Small intestine (tissue), 7 donors: ENCODE data around the gene PRM3. TPM values are rescaled to one million over a fixed set of nuclear protein-coding genes. Genes with fewer than 3 reads are reported as not detected.

Experiments
- DNase-seq, 2 donors: peaks; one replicate each; pipeline versions ENCODE4 v3.0.0 to v3.0.0-alpha.2; 2013
- FAIRE-seq: peaks from 2 replicates; lab custom pipeline; 2012; peaks lifted over from hg19 to GRCh38; lab: Jason Lieb, UNC
- H3K27ac ChIP-seq, 3 donors: one replicate each; pipeline ENCODE4 v1.5.1; 2013; ENCODE audit warnings: low read length in 2 of 3, mild to moderate bottlenecking in 2 of 3, control low read depth in 1 of 3, inconsistent platforms in 1 of 3, low read depth in 1 of 3, moderate library complexity in 1 of 3
- H3K27me3 ChIP-seq, 3 donors: one replicate each; pipeline ENCODE4 v1.6.1; 2013; ENCODE audit warnings: low read length in 3 of 3, inconsistent platforms in 1 of 3; ENCODE audit not compliant: control insufficient read depth in 3 of 3, insufficient read depth in 3 of 3
- H3K36me3 ChIP-seq, 3 donors: one replicate each; pipeline ENCODE4 v1.6.1; 2013; ENCODE audit warnings: low read length in 3 of 3, inconsistent platforms in 1 of 3, low read depth in 1 of 3, mild to moderate bottlenecking in 1 of 3, moderate library complexity in 1 of 3; ENCODE audit not compliant: control insufficient read depth in 3 of 3, insufficient read depth in 2 of 3
- H3K4me1 ChIP-seq, 3 donors: one replicate each; pipeline ENCODE4 v1.6.1; 2013; ENCODE audit warnings: low read length in 2 of 3, inconsistent platforms in 1 of 3, low read depth in 1 of 3, mild to moderate bottlenecking in 1 of 3, moderate library complexity in 1 of 3; ENCODE audit not compliant: control insufficient read depth in 3 of 3, insufficient read depth in 2 of 3
- H3K4me3 ChIP-seq, 3 donors: one replicate each; pipeline ENCODE4 v1.5.1; 2013; ENCODE audit warnings: low read length in 3 of 3, control low read depth in 1 of 3, inconsistent platforms in 1 of 3, low read depth in 1 of 3, mild to moderate bottlenecking in 1 of 3, moderate library complexity in 1 of 3
- H3K9me3 ChIP-seq, 2 donors: one replicate each; pipeline ENCODE4 v1.6.1; 2013; ENCODE audit warnings: low read depth in 1 of 2, low read length in 1 of 2; ENCODE audit not compliant: control insufficient read depth in 2 of 2, insufficient read depth in 1 of 2
- WGBS, 3 donors: extraction: QIAGEN DNeasy Blood & Tissue Kit; methylation state at CpG; one replicate each; pipeline ENCODE4 v1.1.7; 2013; 5-methylcytosine and 5-hydroxymethylcytosine counted together
- polyA plus RNA-seq, 4 donors: library from polyadenylated mRNA; stranded (reverse) in 3 of 4; unstranded in 1 of 4; fragments of 200-250 nt in 3 of 4; fragments of 120-200 nt in 1 of 4; gene quantifications; one replicate each; pipeline versions ENCODE4 v1.2.1 to v1.2.3, GENCODE V29; 2013
- donor health status: healthy with polysubstance abuse.
- donor health status: control.
- donor health status: control.
- donor health status: Bipolar disorder and iron deficiency.
- donor health status: healthy.

The PRM3 gene
- polyA plus RNA-seq, 4 donors = not detected

- H3K9me3 ChIP-seq = no peaks in the 10 kb centered on the region
- H3K36me3 ChIP-seq = no peaks in the 10 kb centered on the region
- FAIRE-seq = no peak
- DNase-seq = no peak
- H3K4me1 ChIP-seq = no peaks in the 10 kb centered on the region
- no peak overlapping the region for H3K27ac ChIP-seq
- 95 to 98% (median 97%) methylated on average over 10 of the region's 10 CpGs for WGBS, 3 donors
- no peak overlapping the region for H3K4me3 ChIP-seq
- H3K27me3 ChIP-seq = no peaks in the 10 kb centered on the region
These were observed 1.8 kb downstream of the PRM3 start for GRCh38 chr16:11271610-11272009.

GRCh38 chr16:11270602-11271162 is 2.7 kb downstream of the PRM3 start:
- H3K27ac ChIP-seq = no peak overlapping the region
- no peak overlapping the region for H3K4me3 ChIP-seq
- DNase-seq (no peak), FAIRE-seq (no peak)
- H3K27me3 ChIP-seq = no peaks in the 10 kb centered on the region
- WGBS, 3 donors = 87 to 90% (median 88%) methylated on average over 2 of the region's 2 CpGs
- H3K36me3 ChIP-seq = no peaks in the 10 kb centered on the region
- no peaks in the 10 kb centered on the region for H3K4me1 ChIP-seq
- no peaks in the 10 kb centered on the region for H3K9me3 ChIP-seq

GRCh38 chr16:11268921-11269375 is 4.5 kb downstream of the PRM3 start, which contains the start of gene TNP2:
TSS of gene TNP2 (minus strand) at chr16:11269325. CDS start at chr16:11269262, 63 bp downstream.
- Histone ChIP-seq H3K9me3 (no peaks in the 10 kb centered on the region), H3K27ac (no peak within 1 kb of the TSS), H3K4me1 (no peaks in the 10 kb centered on the region), H3K36me3 (no peaks in the 10 kb centered on the region), H3K4me3 (no peak within 1 kb of the TSS), H3K27me3 (no peaks in the 10 kb centered on the region)
- 90 to 96% (median 93%) methylated on average over 11 of the region's 11 CpGs for WGBS, 3 donors
- no peak for FAIRE-seq
- no peak for DNase-seq

- Histone ChIP-seq H3K9me3 (no peaks in the 10 kb centered on the region), H3K27me3 (no peaks in the 10 kb centered on the region), H3K4me1 (no peaks in the 10 kb centered on the region), H3K36me3 (no peaks in the 10 kb centered on the region), H3K27ac (no peak overlapping the region), H3K4me3 (no peak overlapping the region)
- 79 to 94% (median 91%) methylated on average over 7 of the region's 7 CpGs for WGBS, 3 donors
- DNase-seq (no peak), FAIRE-seq (no peak)
These were observed 8.3 kb downstream of the PRM3 start for GRCh38 chr16:11265124-11265523.

GRCh38 chr16:11264155-11264832 is 9.1 kb downstream of the PRM3 start:
- H3K27me3 ChIP-seq = no peaks in the 10 kb centered on the region
- WGBS, 3 donors = 61 to 71% (median 69%) methylated on average over 9 of the region's 9 CpGs
- no peak overlapping the region for H3K4me3 ChIP-seq
- no peaks in the 10 kb centered on the region for H3K4me1 ChIP-seq
- no peaks in the 10 kb centered on the region for H3K9me3 ChIP-seq
- no peak overlapping the region for H3K27ac ChIP-seq
- no peak for FAIRE-seq
- no peaks in the 10 kb centered on the region for H3K36me3 ChIP-seq
- peak in 1 of 2 donors; percentile 75 for DNase-seq

- Histone ChIP-seq H3K4me1 (no peaks in the 10 kb centered on the region), H3K27me3 (no peaks in the 10 kb centered on the region), H3K9me3 (no peaks in the 10 kb centered on the region), H3K36me3 (no peaks in the 10 kb centered on the region), H3K27ac (no peak overlapping the region), H3K4me3 (no peak overlapping the region)
- FAIRE-seq = no peak
- WGBS, 3 donors = 53 to 75% (median 56%) methylated on average over 4 of the region's 4 CpGs
- DNase-seq = no peak
These were observed 9.7 kb downstream of the PRM3 start for GRCh38 chr16:11263737-11264136.

- DNase-seq (no peak), FAIRE-seq (no peak)
- Histone ChIP-seq H3K27me3 (no peaks in the 10 kb centered on the region), H3K27ac (no peak overlapping the region), H3K4me3 (no peak overlapping the region), H3K36me3 (no peaks in the 10 kb centered on the region), H3K9me3 (no peaks in the 10 kb centered on the region), H3K4me1 (no peaks in the 10 kb centered on the region)
- 44 to 80% (median 62%) methylated on average over 8 of the region's 8 CpGs for WGBS, 3 donors
These were observed 10.5 kb downstream of the PRM3 start for GRCh38 chr16:11262915-11263314.

- H3K4me1 ChIP-seq = peaks cover 0 to 10% (median 2%) of the 10 kb centered on the region in 3 donors
- no peaks in the 10 kb centered on the region for H3K27me3 ChIP-seq
- no peak for FAIRE-seq
- H3K27ac ChIP-seq = no peak overlapping the region
- no peak overlapping the region for H3K4me3 ChIP-seq
- DNase-seq = no peak
- H3K9me3 ChIP-seq = no peaks in the 10 kb centered on the region
- 81 to 85% (median 81%) methylated on average over 3 of the region's 3 CpGs for WGBS, 3 donors
- H3K36me3 ChIP-seq = no peaks in the 10 kb centered on the region
These were observed 12.8 kb downstream of the PRM3 start for GRCh38 chr16:11260596-11260966.
